ENCODE measurements around the gene CNGA4.
"Not testable (repeated sequence)": the region's sequence is repeated elsewhere in the genome, so short reads cannot be mapped to it uniquely, and the experiment has no call there.

The CNGA4 gene

DNA sequence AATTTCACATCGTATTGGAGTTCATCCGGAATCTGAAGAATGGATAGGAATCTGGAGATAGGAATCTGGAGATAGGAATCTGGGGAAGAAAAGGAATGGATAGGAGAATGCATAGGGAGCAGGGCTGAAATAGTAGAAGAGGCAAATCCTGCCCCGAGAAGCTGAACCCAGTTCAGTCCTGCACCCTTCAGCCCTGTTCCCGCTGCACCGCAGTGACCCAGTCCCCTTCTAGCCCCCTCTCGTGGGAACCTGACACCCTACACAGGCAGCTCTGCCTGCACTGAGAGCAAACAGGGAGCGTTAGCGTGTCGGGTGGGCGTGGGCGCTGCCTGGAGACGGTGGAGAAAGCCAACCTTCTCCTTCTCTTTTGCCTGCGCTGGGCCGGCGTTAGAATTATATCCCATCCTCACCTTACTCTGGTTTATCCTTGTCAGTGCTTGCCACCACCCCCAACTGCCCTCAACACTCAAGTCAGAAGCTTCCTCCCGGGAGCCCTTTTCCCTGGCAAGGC lies 19.7 kb downstream of the CNGA4 start:
- Mint-ChIP-seq H3K27ac (no peak overlapping the region), H3K36me3 (ENCODE audit: low read depth) (no peaks in the 10 kb centered on the region), H3K27me3 (ENCODE audit: low read depth) (peaks cover under 1% of the 10 kb centered on the region), H3K9me3 (no peaks in the 10 kb centered on the region), H3K4me1 (ENCODE audit: low read depth) (no peaks in the 10 kb centered on the region), H3K4me3 (no peak overlapping the region)
- DNase-seq (ENCODE audit: low spot score): no peak

DNA sequence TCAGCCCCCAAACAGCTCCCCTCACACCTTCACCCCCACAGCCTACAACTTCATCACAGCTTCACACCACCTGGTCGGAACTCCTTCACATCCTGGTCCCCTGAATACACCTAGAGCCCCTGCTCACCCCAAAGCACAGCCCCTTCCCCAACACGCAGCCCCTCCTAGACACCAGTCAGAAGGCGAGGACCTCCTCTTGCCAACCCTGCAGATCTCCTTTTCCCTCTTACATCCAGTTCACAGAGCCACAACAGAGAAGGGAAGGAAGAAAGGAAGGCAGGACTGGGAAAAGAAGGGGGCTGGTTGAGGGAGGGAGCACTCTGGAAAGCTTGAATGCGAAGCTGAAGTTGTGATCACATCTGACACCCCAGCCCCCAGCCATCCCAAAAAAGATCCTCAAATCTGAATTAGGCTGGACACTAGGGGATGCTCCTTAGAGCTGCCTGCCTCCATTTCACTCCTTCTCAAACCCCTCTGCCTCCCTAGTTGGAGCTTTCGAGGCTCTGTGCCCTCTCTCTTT lies 21.4 kb downstream of the CNGA4 start:
- no peaks in the 10 kb centered on the region for H3K36me3 Mint-ChIP-seq (ENCODE audit: low read depth)
- H3K27ac Mint-ChIP-seq: no peak overlapping the region
- DNase-seq (ENCODE audit: low spot score): no peak
- peaks cover 16% of the 10 kb centered on the region for H3K27me3 Mint-ChIP-seq (ENCODE audit: low read depth)
- H3K4me3 Mint-ChIP-seq: no peak overlapping the region
- no peaks in the 10 kb centered on the region for H3K9me3 Mint-ChIP-seq
- H3K4me1 Mint-ChIP-seq (ENCODE audit: low read depth): no peaks in the 10 kb centered on the region

DNA sequence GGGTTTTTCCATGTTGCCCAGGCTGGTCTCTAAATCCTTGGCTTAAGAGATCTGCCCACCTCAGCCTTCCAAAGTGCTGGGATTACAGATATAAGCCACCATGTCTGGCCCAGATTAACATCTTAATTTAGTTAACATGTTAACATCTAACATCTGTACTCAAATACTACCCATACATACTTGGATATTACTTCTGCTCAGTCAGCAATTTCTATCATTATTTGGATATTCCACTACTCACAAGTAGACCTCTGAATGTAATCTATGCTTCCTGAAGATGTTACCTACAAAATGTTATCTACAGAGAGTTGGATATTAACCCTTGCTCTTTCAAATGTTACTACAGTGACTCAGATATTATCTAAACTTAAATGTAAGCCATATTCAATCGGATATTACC lies 24.8 kb downstream of the CNGA4 start:
- H3K27me3 Mint-ChIP-seq (ENCODE audit: low read depth): peaks cover 25% of the 10 kb centered on the region

DNA sequence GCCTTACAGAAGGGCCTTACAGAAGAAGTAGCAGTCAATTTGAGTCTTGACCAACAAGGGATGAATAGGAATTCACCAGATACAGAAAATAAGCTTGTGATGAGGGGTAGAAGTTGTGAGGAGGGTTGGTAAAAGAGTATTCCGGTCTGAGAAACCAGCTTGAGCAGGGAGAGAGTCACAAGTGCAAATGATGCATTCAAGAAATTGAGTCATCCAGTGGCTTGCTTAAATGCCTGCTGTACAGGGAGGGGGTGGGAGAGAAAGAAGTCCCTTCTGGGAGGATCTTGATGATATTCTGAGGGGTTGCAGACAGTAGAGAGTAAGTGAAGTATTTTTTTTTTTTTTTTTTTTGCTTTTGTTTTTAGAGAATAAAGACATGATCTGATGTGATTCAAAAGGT lies 29.9 kb downstream of the CNGA4 start:
- Mint-ChIP-seq H3K4me3 (no peak overlapping the region), H3K4me1 (ENCODE audit: low read depth) (no peaks in the 10 kb centered on the region), H3K36me3 (ENCODE audit: low read depth) (no peaks in the 10 kb centered on the region), H3K9me3 (no peaks in the 10 kb centered on the region), H3K27ac (no peak overlapping the region), H3K27me3 (ENCODE audit: low read depth) (peaks cover 31% of the 10 kb centered on the region)
- DNase-seq (ENCODE audit: low spot score): no peak

More for the DNA sequence above, 24.8 kb downstream of the CNGA4 start:
- Mint-ChIP-seq H3K27ac (no peak overlapping the region), H3K4me1 (ENCODE audit: low read depth) (no peaks in the 10 kb centered on the region), H3K9me3 (no peaks in the 10 kb centered on the region), H3K4me3 (no peak overlapping the region), H3K36me3 (ENCODE audit: low read depth) (no peaks in the 10 kb centered on the region)
- no peak for DNase-seq (ENCODE audit: low spot score)

DNA sequence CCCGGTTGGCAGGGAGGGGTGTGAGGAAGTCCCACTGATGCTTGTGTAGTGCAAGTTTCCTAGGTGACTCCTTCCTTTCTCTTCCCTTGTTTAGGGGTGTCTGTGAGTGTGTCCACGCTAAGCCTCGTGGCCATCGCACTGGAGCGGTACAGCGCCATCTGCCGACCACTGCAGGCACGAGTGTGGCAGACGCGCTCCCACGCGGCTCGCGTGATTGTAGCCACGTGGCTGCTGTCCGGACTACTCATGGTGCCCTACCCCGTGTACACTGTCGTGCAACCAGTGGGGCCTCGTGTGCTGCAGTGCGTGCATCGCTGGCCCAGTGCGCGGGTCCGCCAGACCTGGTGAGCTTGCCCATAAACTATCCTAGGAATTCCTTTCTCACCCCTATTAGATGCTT lies 31.1 kb downstream of the CNGA4 start:
- H3K9me3 Mint-ChIP-seq: no peaks in the 10 kb centered on the region
- DNase-seq (ENCODE audit: low spot score): peak; percentile 10
- H3K27ac Mint-ChIP-seq: no peak overlapping the region
- no peaks in the 10 kb centered on the region for H3K4me1 Mint-ChIP-seq (ENCODE audit: low read depth)
- H3K36me3 Mint-ChIP-seq (ENCODE audit: low read depth): no peaks in the 10 kb centered on the region
- H3K27me3 Mint-ChIP-seq (ENCODE audit: low read depth): peaks cover 30% of the 10 kb centered on the region
- H3K4me3 Mint-ChIP-seq: no peak overlapping the region

DNA sequence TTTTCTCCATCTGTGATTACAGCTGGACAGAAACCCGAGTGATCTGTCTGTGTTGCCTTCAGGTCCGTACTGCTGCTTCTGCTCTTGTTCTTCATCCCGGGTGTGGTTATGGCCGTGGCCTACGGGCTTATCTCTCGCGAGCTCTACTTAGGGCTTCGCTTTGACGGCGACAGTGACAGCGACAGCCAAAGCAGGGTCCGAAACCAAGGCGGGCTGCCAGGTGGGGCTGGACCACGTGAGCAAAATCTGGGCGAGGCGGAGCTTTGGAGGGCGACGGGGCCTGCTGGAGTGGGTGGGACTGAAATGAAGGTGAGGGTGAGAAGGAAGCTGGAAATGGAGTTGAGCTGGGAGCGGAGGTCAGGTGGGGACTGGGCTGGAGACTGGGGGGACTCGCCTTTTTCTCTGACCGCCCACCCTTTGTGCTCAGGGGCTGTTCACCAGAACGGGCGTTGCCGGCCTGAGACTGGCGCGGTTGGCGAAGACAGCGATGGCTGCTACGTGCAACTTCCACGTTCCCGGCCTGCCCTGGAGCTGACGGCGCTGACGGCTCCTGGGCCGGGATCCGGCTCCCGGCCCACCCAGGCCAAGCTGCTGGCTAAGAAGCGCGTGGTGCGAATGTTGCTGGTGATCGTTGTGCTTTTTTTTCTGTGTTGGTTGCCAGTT lies 31.8 kb downstream of the CNGA4 start:
- no peaks in the 10 kb centered on the region for H3K4me1 Mint-ChIP-seq (ENCODE audit: low read depth)
- peaks cover 32% of the 10 kb centered on the region for H3K27me3 Mint-ChIP-seq (ENCODE audit: low read depth)
- H3K36me3 Mint-ChIP-seq (ENCODE audit: low read depth): no peaks in the 10 kb centered on the region
- H3K4me3 Mint-ChIP-seq: no peak overlapping the region
- no peaks in the 10 kb centered on the region for H3K9me3 Mint-ChIP-seq
- H3K27ac Mint-ChIP-seq: no peak overlapping the region
- DNase-seq (ENCODE audit: low spot score): no peak

DNA sequence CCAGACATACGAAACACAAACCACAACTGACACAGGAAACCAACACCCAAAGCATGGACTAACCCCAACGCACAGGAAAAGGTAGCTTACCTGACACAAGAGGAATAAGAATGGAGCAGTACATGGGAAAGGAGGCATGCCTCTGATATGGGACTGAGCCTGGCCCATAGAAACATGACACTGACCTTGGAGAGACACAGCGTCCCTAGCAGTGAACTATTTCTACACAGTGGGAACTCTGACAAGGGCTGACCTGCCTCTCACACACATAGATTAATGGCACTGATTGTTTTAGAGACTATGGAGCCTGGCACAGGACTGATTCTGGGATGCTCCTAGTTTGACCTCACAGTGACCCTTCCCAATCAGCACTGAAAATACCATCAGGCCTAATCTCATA lies 32.7 kb downstream of the CNGA4 start:
- Mint-ChIP-seq H3K36me3 (ENCODE audit: low read depth) (no peaks in the 10 kb centered on the region), H3K27ac (no peak overlapping the region), H3K27me3 (ENCODE audit: low read depth) (peaks cover 36% of the 10 kb centered on the region), H3K4me1 (ENCODE audit: low read depth) (no peaks in the 10 kb centered on the region), H3K4me3 (no peak overlapping the region), H3K9me3 (no peaks in the 10 kb centered on the region)
- no peak for DNase-seq (ENCODE audit: low spot score)

DNA sequence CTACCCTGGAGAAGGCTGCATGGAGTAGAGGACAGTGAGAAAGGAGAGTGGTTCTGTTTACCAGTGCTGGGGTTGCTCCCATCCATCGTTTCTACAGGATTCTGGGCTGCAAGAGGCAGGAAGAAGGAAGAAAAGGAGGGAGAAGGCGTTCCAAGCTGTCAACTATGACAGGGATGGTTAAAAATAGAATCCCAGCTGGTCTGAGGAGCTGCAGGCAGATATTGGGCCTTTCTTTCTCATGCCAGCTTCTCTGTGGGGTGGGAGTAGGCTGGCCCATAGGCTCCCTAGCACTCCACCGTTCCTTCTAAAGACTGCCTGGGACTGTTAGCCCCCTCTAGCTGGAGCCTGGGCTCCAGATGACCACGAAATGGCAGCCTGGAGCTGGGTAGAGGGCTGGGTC lies 34.3 kb downstream of the CNGA4 start:
- Mint-ChIP-seq H3K9me3 (no peaks in the 10 kb centered on the region), H3K4me1 (ENCODE audit: low read depth) (no peaks in the 10 kb centered on the region), H3K36me3 (ENCODE audit: low read depth) (no peaks in the 10 kb centered on the region), H3K4me3 (no peak overlapping the region), H3K27ac (no peak overlapping the region), H3K27me3 (ENCODE audit: low read depth) (peaks cover 51% of the 10 kb centered on the region)
- no peak for DNase-seq (ENCODE audit: low spot score)

DNA sequence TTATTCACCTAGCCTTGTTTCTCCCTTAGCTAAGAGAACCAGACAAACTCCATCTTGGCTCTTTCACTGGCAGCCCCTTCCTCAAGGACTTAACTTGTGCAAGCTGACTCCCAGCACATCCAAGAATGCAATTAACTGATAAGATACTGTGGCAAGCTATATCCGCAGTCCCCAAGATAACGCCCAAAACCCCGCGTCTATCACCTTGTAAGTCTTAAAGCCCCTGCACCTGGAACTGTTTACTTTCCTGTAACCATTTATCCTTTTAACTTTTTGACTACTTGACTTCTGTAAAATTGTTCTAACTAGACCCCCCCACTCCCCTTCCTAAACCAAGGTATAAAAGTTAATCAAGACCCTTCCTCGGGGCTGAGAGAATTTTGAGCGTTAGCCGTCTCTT lies 41.9 kb downstream of the CNGA4 start:
- H3K27me3 Mint-ChIP-seq (ENCODE audit: low read depth): peaks cover 57% of the 10 kb centered on the region
- not testable (repeated sequence) for H3K36me3 Mint-ChIP-seq (ENCODE audit: low read depth); H3K27ac Mint-ChIP-seq; H3K4me3 Mint-ChIP-seq; H3K4me1 Mint-ChIP-seq (ENCODE audit: low read depth); H3K9me3 Mint-ChIP-seq; DNase-seq (ENCODE audit: low spot score)

DNA sequence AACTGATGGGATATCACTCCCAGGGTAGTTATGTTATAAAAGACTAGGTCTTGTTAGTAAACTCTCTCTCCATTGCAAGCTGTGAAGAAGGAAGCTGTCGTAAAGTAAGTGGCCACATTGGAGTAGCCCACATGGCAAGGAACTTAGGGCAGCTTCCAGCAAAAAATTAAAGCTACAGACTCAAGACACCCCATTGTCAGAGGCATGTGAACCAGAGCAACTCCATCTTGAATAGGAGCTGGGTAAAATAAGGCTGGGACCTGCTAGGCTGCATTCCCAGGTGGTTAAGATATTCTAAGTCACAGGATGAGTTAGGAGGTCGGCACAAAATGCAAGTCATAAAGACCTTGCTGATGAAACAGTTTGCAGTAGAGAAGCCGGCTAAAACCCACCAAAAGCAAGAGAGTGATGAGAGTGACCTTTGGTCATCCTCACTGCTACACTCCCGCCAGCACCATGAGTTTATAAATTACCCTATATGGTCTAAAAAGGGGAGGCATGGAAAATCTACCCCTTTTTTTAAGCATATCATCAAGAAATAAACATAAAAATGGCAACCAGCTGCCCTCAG lies 44.6 kb downstream of the CNGA4 start:
- DNase-seq (ENCODE audit: low spot score): no peak
- Mint-ChIP-seq H3K27me3 (ENCODE audit: low read depth) (peaks cover 43% of the 10 kb centered on the region), H3K4me3 (no peak overlapping the region), H3K4me1 (ENCODE audit: low read depth) (no peaks in the 10 kb centered on the region), H3K9me3 (no peaks in the 10 kb centered on the region), H3K36me3 (ENCODE audit: low read depth) (no peaks in the 10 kb centered on the region), H3K27ac (no peak overlapping the region)

DNA sequence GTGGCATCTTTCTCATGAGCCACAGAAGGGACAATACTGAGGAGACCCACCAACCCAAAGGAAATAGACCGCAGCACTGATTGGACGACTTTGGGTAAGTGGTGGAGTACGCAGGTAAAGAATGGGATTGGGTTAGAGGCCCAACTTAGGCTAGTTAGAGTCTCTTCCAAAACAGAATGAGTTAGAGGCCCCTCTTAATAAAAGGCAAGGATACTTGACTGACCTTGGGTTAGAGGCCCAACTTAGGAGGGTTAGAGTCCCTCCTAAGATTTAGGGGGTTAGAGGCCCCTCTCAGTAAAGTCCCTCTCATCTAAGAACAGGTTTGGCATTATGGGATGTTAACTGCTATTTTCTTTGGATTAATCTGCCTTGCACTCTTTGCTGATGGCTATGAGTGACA lies 45.4 kb downstream of the CNGA4 start:
- H3K4me3 Mint-ChIP-seq: no peak overlapping the region
- no peaks in the 10 kb centered on the region for H3K36me3 Mint-ChIP-seq (ENCODE audit: low read depth)
- DNase-seq (ENCODE audit: low spot score): no peak
- H3K9me3 Mint-ChIP-seq: no peaks in the 10 kb centered on the region
- H3K4me1 Mint-ChIP-seq (ENCODE audit: low read depth): no peaks in the 10 kb centered on the region
- H3K27ac Mint-ChIP-seq: no peak overlapping the region
- peaks cover 42% of the 10 kb centered on the region for H3K27me3 Mint-ChIP-seq (ENCODE audit: low read depth)

DNA sequence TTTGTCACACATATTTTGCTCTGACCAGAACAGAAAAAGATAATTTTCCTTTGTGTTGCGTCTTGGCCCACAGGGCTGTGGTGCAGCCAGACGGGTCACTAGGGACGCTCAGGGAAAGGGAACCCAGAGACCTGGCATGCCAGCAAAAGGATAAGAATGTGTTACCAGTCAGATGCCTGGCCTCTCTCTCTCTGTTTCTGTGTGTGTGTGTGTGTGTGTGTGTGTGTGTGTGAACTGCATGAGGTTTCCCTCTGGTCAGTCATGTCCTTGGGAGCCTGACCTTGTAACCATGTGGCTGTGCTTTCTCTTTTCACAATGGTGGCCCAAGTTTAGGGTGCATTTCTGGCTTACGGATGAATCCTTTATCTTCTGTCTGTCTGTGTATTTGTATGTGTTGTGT lies 46.1 kb downstream of the CNGA4 start:
- no peak overlapping the region for H3K27ac Mint-ChIP-seq
- peaks cover 49% of the 10 kb centered on the region for H3K27me3 Mint-ChIP-seq (ENCODE audit: low read depth)

More for the DNA sequence above, 46.1 kb downstream of the CNGA4 start:
- Mint-ChIP-seq H3K36me3 (ENCODE audit: low read depth) (no peaks in the 10 kb centered on the region), H3K9me3 (no peaks in the 10 kb centered on the region), H3K4me1 (ENCODE audit: low read depth) (no peaks in the 10 kb centered on the region), H3K4me3 (no peak overlapping the region)
- DNase-seq (ENCODE audit: low spot score): no peak

Data from T-helper 2 cell treated with Interferon-gamma antibody and Interleukin-4, amounts not matched to agents 5 μg/mL and 100 μg/mL, for 36 hours (primary cell).